GM04504 (cell line): ENCODE results near the gene RFTN2.
A peak's percentile ranks its signal among the peaks of the same experiment; 100 is the strongest.
"Not testable (repeated sequence)": the region's sequence is repeated elsewhere in the genome, so short reads cannot be mapped to it uniquely, and the experiment has no call there.

Experiments
- DNase-seq: peaks from one replicate; pipeline ENCODE4 v3.0.0-alpha.2; 2012; ENCODE audit warnings: low read depth

The RFTN2 gene

DNA sequence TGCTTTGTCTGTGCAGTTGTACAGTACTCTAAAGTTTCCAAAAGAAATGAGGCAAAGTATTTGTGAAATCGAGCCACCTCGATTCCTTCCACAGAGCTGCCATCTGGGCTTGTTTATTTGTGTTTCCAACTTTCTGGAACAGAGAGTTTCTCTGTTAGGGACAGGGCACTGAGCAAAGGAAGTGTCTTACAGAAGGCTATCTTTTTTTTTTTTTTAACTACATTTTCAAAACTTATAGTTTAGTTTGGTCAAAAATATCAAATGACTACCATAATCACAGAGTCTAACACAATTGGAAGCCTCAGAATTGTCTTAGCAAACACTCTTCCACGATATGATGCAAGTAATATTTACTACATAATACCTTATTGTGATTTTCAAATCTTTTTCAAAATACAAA, 796 bp downstream of the RFTN2 start:
- no peak for DNase-seq

DNA sequence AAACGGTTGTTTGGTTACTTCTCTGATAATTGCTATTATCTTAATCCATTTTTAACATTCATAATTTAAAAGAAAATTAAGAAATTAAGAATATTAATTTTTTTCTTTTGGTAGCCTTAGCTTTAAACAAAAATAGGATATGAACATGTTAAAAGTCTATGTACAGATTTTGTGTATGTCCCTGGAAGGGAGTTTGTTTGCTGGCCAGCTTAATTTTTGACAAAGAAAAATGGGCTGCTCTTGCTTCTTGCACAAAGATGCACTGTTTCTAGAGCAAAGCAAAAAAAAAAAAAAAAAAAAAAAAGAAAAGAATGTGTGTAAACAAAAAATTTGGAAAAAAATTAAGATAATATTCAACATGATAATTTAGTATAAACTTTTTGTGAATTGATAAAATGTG, 1.3 kb downstream of the RFTN2 start:
- DNase-seq = no peak

DNA sequence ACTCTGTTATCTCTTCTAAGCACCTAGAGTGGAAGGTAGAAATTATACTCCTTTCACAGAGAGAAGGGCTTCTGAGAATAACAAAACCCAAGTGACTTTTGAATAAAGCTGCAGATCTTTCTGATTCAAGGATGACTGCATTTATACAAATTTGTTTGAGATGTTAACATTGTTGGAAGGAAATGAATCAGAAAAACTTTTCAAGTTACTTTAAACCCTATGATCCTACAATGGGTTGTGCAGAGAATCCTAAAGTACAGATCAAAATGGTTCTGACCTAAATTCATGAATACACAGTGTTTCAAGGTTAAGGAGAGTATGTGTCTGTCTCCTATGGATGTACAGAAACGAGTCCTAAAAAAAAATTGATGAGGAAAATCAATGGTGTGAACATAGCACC, 1.8 kb downstream of the RFTN2 start:
- no peak for DNase-seq

DNA sequence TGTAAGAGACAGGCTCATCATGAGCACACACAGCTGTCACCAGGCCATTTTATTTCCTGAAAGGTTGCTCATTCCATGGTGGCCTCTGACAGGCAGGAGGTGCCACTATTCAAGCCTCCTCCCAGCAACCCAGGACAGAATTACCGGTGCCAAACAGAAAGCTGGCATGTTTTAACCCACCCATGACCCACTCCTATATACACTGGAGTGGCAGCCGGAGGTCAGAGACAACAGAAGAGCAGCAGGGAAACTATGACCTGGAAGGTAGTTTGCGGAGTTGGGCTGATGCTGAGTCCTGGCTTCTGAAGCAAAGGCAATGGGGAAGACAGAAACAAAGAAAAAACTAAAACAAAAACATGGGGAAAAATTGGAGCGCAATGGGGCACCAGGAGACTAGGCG, 2.3 kb downstream of the RFTN2 start:
- no peak for DNase-seq

DNA sequence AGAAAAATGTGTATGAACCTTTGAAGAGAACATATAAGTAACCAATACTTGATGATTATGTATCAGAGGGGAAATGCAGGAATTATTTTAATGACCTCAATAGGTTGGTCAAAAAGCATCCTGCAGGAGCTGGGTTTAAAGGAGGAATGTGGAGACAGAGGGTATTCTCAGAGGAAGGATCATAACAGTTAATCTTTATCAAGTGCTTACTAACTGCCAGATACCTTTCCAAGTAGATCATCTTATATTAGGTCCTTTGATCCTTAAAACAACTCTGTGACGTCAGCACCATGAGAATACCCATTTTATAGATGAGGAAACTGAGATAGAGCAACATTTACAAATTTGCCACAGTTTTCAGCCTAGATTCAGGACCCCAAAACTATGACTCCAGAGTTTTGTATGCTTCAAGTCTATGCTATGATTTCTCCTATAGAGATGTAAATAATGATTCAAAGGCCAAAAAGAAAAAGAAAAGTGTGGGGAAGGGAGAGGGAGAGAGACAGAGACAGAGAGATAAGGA, 3.0 kb downstream of the RFTN2 start:
- no peak for DNase-seq

DNA sequence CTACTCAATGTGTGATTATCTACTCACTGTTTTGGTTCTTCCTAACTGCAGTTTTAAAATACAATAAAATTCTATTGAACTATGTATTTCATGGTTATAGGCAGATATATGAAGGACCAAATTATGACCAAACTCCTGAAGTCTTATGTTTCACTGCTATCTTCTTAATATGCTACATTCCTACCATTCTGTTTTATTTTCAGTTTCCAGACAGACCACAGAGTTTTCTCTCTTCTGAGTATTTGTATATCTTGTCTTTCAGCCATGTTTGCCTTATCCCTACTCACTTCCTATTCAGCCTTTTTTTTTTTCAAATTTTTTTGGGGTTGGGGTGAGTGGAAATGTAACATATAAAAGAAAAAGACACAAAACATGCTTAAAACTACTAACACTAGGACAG, 6.3 kb downstream of the RFTN2 start:
- no peak for DNase-seq

DNA sequence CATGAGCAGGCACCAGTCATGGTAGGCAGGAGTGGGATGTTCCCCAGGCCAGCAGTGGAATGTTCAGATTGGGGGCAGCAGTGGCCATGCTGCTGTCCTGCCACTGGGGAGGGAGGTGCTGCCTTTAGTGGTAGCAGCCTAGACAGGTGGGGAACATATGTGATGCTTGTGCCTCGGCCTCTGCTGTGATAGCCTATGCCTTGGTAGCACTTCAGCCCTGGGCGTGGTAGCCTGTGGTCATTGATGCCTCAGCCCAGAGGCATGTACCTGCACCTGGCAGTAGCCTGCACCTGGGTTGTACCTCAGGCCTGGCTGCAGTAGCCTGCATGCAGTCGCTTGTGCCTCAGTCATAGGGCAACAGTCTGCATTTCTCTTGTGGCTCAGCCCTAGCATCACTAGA, 7.1 kb downstream of the RFTN2 start:
- DNase-seq = no peak

DNA sequence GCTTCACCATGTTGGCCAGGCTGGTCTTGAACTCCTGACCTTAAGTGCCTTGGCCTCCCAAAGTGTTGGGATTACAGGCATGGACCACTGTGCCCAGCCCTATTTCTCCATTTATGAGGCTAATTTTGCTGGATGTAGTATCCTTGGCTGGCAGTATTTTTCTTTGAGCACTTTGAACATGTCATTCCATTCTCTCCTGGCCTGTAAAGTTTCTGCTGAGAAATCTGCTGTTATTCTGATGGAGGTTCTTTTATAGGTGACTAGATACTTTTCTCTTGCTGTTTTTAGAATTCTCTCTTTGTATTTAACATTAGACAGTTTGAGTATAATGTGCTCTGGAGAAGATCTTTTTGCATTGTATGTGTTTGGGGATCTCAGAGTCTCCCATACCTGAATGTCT, 9.1 kb downstream of the RFTN2 start:
- no peak for DNase-seq

DNA sequence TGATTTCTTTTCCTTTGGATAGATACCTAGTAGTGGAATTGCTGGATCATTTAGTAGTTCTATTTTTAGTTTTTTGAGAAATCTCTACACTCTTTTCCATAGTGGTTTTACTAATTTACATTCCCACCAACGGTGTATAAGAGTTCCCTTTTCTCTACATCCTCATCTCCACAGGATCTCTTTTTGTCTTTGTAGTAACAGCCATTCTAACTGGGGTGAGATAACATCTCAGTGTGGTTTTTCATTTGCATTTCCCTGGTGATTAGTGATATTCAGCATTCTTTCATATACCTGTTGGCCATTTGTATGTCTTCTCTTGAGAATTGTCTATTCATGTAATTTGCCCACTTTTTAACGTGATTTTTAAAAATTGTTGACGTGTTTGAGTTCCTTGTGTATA, 13.8 kb downstream of the RFTN2 start:
- no peak for DNase-seq

DNA sequence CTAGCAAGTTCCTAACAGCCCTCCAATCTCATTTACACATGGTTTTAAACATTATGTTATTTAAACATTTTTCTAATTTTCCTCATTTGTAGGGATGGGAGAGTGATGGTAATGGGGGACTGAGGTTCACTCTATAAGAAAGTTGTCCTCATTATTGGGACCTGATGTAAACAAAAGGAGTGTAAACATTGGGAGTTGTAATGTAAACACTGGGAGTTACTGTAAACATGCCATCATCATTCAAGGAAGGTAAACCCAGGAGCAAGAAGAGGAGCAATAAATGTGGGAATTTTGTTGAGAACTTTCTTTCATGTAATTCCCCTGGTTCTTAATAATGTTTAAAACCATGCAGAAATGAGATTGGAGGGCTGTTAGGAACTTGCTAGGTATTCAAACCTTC, 17.8 kb downstream of the RFTN2 start:
- no peak for DNase-seq

DNA sequence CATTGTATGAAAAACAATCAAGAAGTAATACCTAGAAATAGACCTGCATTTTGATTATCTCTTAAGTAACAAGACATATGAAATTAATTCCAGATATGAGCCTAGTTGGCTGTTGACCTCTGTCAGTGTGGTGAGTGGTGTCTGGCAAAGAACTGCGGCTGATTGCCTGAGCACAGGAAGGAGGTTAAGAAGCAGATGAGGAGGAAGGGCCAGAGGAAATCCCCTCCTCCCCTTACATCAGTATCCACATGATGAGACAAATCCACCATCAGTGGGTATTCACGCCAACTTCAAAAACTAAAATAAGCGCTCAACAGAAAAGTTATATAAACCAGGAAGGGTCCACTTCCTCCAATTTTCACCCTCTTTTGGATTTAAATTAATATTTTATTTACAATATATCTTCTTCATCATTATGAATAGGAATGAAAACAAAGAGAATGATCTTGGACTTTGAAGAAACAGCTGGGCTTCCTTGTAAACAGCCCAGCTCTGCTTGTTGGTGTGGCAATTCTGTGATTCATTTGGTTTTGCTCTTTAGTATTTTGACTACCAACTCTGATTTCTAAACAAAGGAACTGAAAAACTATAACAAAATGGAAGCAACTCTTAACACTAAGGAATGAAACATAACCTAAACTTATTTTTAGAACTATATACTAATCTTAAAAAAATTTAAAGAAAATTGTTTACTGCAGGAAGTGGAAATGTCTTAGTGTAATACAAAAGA, 27.3 kb downstream of the RFTN2 start:
- peak; percentile 12 for DNase-seq

DNA sequence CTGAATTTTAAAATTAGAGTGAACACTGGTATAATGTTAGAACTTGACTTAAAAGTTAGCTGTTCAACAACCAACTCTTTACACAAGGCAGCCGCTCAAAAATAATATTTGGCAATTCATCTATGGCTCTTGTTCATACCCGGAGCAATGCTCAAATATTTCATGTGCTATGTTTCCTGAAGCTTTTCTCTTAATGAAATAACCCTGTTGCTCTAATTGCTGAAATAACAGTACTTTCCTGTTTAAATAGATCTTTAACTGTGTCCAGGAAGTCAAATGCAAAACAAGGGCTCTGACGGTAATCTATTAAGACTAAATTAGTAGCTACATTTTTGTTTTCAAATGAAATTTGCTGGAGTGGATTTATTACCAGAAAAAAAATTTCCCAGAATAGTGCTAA, 33.7 kb downstream of the RFTN2 start:
- DNase-seq = no peak

DNA sequence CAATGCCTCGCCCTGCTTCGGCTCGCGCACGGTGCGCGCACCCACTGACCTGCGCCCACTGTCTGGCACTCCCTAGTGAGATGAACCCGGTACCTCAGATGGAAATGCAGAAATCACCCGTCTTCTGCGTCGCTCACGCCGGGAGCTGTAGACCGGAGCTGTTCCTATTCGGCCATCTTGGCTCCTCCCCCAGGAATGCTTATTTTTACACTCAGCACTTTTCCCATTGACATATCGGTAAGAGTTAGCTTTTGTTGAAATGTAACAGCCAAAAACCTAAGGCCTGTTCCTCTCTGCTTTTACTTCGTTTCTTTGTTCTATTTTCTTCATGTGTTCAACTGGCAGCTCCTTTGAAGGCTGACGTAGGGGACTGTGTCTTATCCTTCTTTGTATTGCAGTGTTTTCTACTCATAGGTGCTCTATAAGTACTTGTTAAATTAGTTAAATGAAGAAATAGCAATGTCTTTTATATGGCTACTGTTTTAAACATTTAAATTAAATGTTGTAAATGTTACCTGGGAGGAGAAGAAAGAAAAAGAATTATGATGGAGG, 34.7 kb downstream of the RFTN2 start:
- not testable (repeated sequence) for DNase-seq

DNA sequence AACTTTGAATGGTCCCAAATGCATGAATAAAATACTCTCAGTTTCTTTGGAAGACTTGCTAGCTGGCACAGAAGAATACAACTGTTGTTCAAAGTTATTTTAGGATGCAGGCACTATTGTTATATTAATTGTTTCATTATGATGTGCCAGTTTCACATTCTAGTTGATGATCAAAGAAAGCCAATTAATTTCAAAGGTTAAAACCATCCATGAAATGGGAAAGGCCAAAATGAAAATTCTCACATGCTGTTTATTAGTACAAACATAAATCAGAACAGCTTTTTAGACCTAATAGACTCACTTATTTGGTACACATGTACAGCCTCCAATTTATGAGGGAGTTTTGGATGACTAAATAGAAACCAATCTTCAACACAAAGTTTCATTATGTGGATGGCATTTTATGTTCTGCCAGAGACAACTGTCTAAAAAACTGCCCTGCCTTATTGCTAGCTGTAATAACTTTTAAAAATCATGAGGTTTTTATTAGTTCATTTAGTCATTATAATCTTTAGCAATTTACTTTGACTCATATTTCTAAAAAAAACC, 42.2 kb downstream of the RFTN2 start:
- no peak for DNase-seq

DNA sequence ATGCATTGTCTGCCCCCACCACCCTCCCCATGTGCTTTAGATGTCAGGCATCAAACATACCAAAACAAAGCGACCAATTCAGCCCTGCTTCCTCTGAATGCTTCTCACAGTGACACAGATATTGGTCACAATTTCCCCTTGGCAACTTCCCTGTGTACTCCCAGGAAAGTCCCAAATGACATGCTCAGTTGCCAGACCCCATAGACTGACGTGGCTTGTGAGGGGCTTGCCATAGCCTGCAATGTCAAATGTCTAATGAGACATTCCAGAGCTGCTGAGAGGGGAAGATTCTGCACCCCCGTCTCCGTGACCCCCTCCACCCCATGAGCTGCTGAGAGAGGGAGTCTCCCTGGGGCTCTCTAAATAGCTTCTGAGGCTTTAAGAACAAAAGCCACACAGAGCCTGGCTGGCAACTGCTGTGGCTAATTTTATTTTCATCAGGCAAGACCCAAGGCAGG, 47.3 kb downstream of the RFTN2 start:
- DNase-seq = no peak

DNA sequence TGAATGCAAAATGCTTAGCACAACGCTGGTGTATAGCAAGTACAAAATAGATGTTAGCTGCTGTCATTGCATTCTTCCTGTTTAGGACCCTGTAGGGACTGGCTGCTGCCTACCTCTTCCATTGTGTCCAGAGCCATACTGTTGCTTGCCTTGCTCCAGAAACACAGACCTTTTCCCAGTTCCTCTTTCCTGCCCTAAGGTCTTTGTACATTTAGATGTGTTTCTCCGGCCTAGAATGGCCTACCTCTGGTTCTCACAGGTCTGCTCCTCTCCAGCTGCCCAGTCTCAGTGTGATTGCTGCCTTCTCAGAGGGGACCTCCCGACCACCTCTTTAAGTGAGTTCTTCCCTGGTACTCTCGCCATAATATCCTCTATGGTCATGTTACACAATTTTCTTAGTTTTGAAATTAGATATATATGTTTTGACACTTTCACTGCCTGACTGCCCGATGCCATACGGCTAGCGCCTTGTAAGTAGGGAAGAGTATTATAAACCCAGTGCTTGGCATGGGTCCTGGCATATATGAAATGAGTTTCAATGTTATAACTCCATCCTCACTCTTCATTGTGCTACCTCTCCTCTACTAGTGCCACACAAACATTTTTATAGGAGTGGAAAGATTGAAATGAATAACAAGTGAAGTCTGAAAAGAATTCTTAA, 48.3 kb downstream of the RFTN2 start:
- no peak for DNase-seq

DNA sequence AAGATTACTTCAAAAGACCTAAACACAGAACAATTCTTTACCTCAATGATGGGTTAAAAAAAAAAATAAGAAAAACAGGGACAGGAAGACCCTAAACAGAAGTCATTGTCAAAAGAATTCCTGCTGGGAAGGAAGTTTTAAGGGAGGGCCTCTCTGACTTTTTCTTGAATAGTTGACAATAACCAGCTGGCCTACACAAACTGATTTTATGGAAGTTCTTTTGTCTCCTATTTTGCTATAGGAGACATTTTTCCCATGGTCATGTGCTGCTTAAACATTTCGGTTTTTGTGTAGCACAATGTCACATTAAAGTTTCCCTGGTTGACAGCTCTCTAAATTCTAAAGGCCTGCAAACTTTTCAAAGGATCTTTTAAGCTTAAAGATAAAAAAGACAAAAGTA, 55.3 kb downstream of the RFTN2 start:
- no peak for DNase-seq

DNA sequence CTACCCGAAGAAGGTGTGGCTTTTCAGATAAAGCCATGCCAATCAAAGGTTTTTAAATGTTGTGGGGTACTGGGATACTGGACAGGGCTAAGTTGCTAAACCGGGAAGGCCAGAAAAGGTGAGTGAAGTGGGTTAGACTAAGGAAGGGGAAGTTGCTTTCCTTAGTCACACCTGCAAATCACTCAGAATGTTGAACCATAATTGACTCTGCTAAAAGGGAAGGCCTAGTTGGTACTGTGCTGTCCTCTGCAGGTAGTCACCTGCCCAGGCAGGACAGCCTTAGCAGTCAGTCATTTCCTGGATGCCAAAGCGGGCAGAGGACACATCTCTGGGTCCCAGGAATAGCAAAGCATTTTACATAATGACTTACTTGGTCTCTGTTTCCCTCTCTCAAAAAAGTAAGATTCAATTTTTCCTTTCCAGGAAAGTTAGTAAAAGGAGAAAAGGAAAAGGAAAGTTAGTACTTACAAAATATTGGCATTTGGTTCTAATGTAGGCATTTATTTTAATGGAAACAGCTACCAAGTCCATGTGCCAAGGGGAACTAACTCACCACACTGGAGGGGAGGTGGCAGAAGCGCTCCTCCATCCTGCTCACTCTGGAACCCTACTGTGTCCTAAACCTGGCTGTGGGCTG, 60.3 kb downstream of the RFTN2 start:
- DNase-seq = no peak

DNA sequence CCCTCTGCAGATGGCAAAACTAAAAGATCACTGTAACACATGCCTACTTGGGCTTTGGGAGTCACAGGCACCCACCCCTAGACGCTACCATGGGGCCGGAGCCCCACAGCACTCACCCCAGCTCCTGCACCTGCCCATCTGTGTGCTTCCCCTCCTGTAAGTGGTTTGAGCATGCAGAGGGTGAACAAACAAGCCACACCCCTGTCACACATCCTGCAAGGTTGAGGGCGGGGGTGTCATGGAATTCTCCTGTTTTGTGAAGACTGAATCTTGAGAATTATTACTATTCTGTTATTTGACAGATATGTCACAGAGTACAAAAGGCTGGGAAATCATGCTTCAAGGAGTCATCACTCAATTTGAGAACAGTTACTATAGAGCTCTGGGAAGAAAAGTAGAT, 60.9 kb downstream of the RFTN2 start:
- no peak for DNase-seq

DNA sequence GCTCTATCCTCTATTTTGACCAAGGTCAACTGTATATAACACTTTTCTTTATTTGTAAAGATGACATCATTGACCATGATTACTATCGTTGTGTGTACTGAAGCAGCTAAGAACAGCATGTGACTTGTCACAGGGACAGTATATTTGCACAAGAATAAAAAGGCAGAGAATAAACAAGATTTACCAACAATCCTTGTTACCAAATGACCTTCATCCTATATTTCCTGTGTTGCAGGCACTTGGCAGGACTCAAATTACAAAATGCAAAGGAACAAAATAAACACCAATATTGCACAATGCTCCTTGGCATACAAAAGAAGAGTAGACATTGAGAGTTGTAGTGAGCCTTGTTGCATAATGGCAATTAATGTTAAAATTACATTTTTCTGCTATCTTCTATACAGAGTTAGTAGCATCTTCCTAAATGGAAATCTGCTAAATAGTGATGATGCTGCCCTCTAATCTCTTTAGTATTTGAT, 61.8 kb downstream of the RFTN2 start:
- DNase-seq = no peak

DNA sequence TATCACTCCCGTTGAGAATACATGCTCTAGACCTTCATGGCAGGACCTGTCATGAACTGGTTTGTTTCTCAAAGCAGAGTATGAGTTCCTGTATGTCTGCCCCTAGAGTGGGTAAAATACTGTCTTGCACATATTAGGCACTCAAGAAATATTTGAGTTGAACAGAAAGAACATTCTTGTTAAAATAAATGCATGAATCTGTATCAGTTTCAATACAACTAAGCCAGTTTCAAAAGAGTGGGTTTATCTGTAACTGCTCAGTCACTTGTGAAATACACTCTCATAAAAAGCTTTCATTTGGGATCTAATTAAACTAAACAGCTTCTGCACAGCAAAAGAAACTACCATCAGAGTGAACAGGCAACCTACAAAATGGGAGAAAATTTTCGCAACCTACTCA, 69.2 kb downstream of the RFTN2 start:
- no peak for DNase-seq

DNA sequence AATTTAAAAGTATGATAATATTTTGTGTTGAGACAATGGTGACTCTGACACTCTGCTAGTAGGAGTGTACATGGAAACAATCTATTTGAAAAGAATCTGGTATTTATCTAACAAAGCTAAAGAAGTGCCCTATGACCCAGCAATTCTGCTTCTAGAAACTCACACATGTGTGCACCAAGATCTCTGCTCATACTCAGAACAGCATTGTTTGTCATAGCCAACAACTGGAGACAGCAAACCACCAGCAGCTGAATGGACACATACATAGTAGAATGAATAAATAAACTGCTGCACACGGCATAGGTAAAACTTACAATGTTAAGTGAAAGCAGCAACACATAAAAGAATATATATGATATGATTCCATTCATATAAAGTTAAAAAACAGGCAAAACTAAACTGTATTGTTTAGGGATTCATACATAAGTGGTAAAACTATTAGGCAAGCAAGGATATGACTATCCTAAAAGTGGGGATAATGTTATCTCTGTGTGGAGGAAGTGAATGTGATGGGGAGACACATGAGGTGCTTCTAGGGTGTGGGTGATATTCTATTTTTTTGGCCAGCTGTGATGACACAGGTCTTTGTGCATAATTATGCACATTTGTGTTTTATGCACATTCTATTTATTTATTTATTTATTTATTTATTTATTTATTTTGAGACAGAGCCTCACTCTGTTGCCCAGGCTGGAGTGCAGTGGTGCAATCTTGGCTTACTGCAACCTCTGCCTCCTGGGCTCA, 71.1 kb downstream of the RFTN2 start:
- DNase-seq = no peak
